NK-92 (cell line): ENCODE results near the gene PRPH.
"Not testable (repeated sequence)": the region's sequence is repeated elsewhere in the genome, so short reads cannot be mapped to it uniquely, and the experiment has no call there.

ENCODE experiments used
- DNase-seq: peaks from one replicate; lab custom pipeline; 2025; ENCODE audit not compliant: unreplicated experiment; lab: John Stamatoyannopoulos, UW

Gene PRPH

GRCh38 chr12:49276304-49277290 is 18.4 kb upstream of the PRPH start:
- no peak for DNase-seq

GRCh38 chr12:49277466-49277865 is 17.5 kb upstream of the PRPH start:
- no peak for DNase-seq

- DNase-seq, result no peak
These were observed 15.2 kb upstream of the PRPH start for GRCh38 chr12:49279706-49280159.

- not testable (repeated sequence) for DNase-seq
These were observed 14.4 kb upstream of the PRPH start for GRCh38 chr12:49280545-49280944.

- no peak for DNase-seq
These were observed 12.6 kb upstream of the PRPH start for GRCh38 chr12:49282302-49282701.

- not testable (repeated sequence) for DNase-seq
These were observed 12.1 kb upstream of the PRPH start for GRCh38 chr12:49282740-49283375.

- no peak for DNase-seq
These were observed 11.2 kb upstream of the PRPH start for GRCh38 chr12:49283541-49284429.

- no peak for DNase-seq
These were observed 10.3 kb upstream of the PRPH start for GRCh38 chr12:49284672-49285071.

GRCh38 chr12:49287876-49288275 is 7.1 kb upstream of the PRPH start:
- no peak for DNase-seq

- DNase-seq, result no peak
These were observed 6.5 kb upstream of the PRPH start for GRCh38 chr12:49288412-49288853.

- DNase-seq, result no peak
These were observed 5.9 kb upstream of the PRPH start for GRCh38 chr12:49288922-49289555.

GRCh38 chr12:49292729-49293055 is 2.3 kb upstream of the PRPH start:
- no peak for DNase-seq

- DNase-seq, result no peak
These were observed 1.6 kb upstream of the PRPH start for GRCh38 chr12:49293056-49293956.

- no peak for DNase-seq
These were observed 702 bp upstream of the PRPH start for GRCh38 chr12:49294086-49294803.

- DNase-seq, result no peak
These were observed 204 bp upstream of the PRPH start for GRCh38 chr12:49294804-49295081.

GRCh38 chr12:49296034-49296835 is 1.3 kb downstream of the PRPH start:
- no peak for DNase-seq

- no peak for DNase-seq
These were observed 2.1 kb downstream of the PRPH start for GRCh38 chr12:49296836-49297694.

- DNase-seq, result no peak
These were observed 2.7 kb downstream of the PRPH start for GRCh38 chr12:49297695-49298060.
